22Rv1 (cell line): ENCODE results near the gene MYH10.

Experiments
- CTCF ChIP-seq: fragments of 450-650 bp; IDR thresholded peaks from 2 replicates; pipeline ENCODE4 v1.5.1; 2017; ENCODE audit warnings: mild to moderate bottlenecking
- ZFX ChIP-seq: fragments of 450-650 bp; IDR thresholded peaks from 2 replicates; pipeline ENCODE4 v1.6.1; 2017; ENCODE audit warnings: antibody characterized with exemption, borderline replicate concordance

GRCh38 chr17:8631554-8631877 is 991 bp upstream of the MYH10 start:
- TF ChIP-seq CTCF = 0 out of 2 replicates have a peak, but pooled peaks have one; percentile 10
- TF ChIP-seq ZFX = no peak
